Peyer's patch (tissue), 4 donors: ENCODE measurements around the gene SERTM1.

Experiments used
- CTCF ChIP-seq, 6 experiments: fragments of 450-650 bp in 4 of 6; fragments of 200-600 bp in 2 of 6; sonication (generic) in 1 of 6; IDR thresholded peaks; one replicate each; pipeline ENCODE4 v1.5.1; 2017 to 2019; ENCODE audit warnings: antibody characterized with exemption in 6 of 6, mild to moderate bottlenecking in 3 of 6, moderate library complexity in 1 of 6
- POLR2A ChIP-seq, 2 donors: fragments of 450-650 bp; IDR thresholded peaks; one replicate each; pipeline ENCODE4 v1.5.1; 2017; ENCODE audit warnings: antibody characterized with exemption in 2 of 2, mild to moderate bottlenecking in 2 of 2, moderate library complexity in 2 of 2

GRCh38 chr13:36713887-36714286, 40.1 kb downstream of the SERTM1 start:
- TF ChIP-seq CTCF (IDR thresholded peaks at IDR 0.05) (no peak), POLR2A (IDR thresholded peaks at IDR 0.05) (no peak)
